Naive thymus-derived CD8-positive, alpha-beta T cell (primary cell): ENCODE data around the gene ARHGAP33. TPM values are rescaled to one million over a fixed set of nuclear protein-coding genes. Genes with fewer than 3 reads are reported as not detected.

Source experiments
- ATAC-seq, 2 donors: fragments of 150-1000 bp; cut with Tn5 transposase in 1 of 2; sonication (Bioruptor Pico), chemical (Tn5 transposase) in 1 of 2; 1 replicate in 1 of 2; 2 replicates in 1 of 2; pipeline ENCODE4 v1.10.0; 2021; ENCODE audit warnings: mild to moderate bottlenecking in 2 of 2, moderate library complexity in 2 of 2
- POLR2A ChIA-PET: fragments of 350-600 bp; sonication (Branson Sonifier 250); formaldehyde crosslinking; loops from one replicate; lab custom pipeline; 2021; ENCODE audit warnings: antibody characterized with exemption; lab: Charles Lee
- DNase-seq, 10 donors: peaks; one replicate each; pipeline versions ENCODE4 v3.0.0 to v3.0.0-alpha.2; 2020 to 2022
- H3K27ac Mint-ChIP-seq, 10 donors: one replicate each; pipeline ENCODE4 v1.8.0; 2020 to 2022; ENCODE audit warnings: mild to moderate bottlenecking in 10 of 10, mixed read lengths in 10 of 10, moderate library complexity in 4 of 10, inconsistent platforms in 1 of 10
- H3K27me3 Mint-ChIP-seq, 5 donors: one replicate each; pipeline ENCODE4 v1.8.0; 2021 to 2022; ENCODE audit warnings: mixed read lengths in 5 of 5
- H3K36me3 Mint-ChIP-seq, 3 donors: one replicate each; pipeline ENCODE4 v1.8.0; 2020 to 2022; ENCODE audit warnings: mixed read lengths in 3 of 3, mild to moderate bottlenecking in 2 of 3, inconsistent platforms in 1 of 3
- H3K4me1 Mint-ChIP-seq, 4 donors: one replicate each; pipeline ENCODE4 v1.8.0; 2021 to 2022; ENCODE audit warnings: mixed read lengths in 4 of 4
- H3K4me3 Mint-ChIP-seq, 10 donors: one replicate each; pipeline ENCODE4 v1.8.0; 2020 to 2022; ENCODE audit warnings: mild to moderate bottlenecking in 10 of 10, mixed read lengths in 10 of 10, moderate library complexity in 6 of 10, inconsistent platforms in 1 of 10
- H3K9me3 Mint-ChIP-seq, 9 donors: one replicate each; pipeline ENCODE4 v1.8.0; 2020 to 2022; ENCODE audit warnings: mixed read lengths in 9 of 9, mild to moderate bottlenecking in 3 of 9, inconsistent platforms in 1 of 9, moderate library complexity in 1 of 9
- polyA plus RNA-seq, 3 donors: library from polyadenylated mRNA; unstranded; fragments of 300-500 nt; fragmentation: Illumina TruSeq; gene quantifications; one replicate each; pipeline ENCODE4 v1.2.3, GENCODE V29; 2021
- total RNA-seq, 8 experiments: library from RNA in 2 of 8; stranded (reverse) in 2 of 8; gene quantifications; one replicate each; pipeline ENCODE4 v1.2.3 and lab custom pipeline; 2021 to 2026

Gene ARHGAP33
- total and polyA plus RNA-seq, 5 experiments from 2014 or later = 0.13 to 11.1 (median 8.7) TPM; not detected in 2

DNA sequence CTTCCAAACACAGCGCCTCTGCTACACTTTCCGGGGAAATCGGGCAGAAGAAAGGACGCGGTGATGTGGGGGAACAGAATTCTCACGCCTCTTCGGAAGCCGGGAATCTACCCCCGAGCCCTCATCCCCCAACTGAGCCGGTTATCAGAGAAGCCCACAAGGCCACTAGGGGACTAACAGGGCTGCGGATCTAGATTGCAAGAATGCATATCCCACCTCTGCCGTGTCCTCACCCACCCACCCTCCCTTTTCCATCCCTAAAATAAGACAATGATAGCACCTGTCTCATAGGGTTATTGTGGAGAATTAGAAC is 34.2 kb upstream of the ARHGAP33 start:
- DNase-seq (no peak), ATAC-seq (no peak)
- POLR2A ChIA-PET = interaction anchor here (0.8 to 2.6 kb wide), 13 partner anchors 9 to 96 kb away, joined by 3 to 26 read pairs (median 4); partner anchors contain the start of genes COX6B1, HSPB6 and KMT2B
- Mint-ChIP-seq H3K4me1 (peaks cover 31 to 71% (median 62%) of the 10 kb centered on the region in 4 donors), H3K4me3 (peak overlapping the region; percentile 91 to 99 (median 96)), H3K36me3 (peaks cover 4 to 19% (median 5%) of the 10 kb centered on the region in 3 donors), H3K27ac (peak overlapping the region; percentile 92 to 99 (median 98)), H3K9me3 (no peaks in the 10 kb centered on the region), H3K27me3 (no peaks in the 10 kb centered on the region)

GRCh38 chr19:35742121-35742724 is 33.1 kb upstream of the ARHGAP33 start, which contains the start of gene IGFLR1:
Gene IGFLR1, minus strand, starts transcription at chr19:35742452. Its CDS starts 1,272 bp downstream, at chr19:35741180.
- peaks cover 31 to 73% (median 59%) of the 10 kb centered on the region in 4 donors for H3K4me1 Mint-ChIP-seq
- POLR2A ChIA-PET = interaction anchor here (0.5 to 5.2 kb wide), 8 partner anchors 10 to 195 kb away, joined by 3 to 36 read pairs (median 6); partner anchors contain the start of genes HSPB6 and KMT2B
- ATAC-seq = no peak

DNA sequence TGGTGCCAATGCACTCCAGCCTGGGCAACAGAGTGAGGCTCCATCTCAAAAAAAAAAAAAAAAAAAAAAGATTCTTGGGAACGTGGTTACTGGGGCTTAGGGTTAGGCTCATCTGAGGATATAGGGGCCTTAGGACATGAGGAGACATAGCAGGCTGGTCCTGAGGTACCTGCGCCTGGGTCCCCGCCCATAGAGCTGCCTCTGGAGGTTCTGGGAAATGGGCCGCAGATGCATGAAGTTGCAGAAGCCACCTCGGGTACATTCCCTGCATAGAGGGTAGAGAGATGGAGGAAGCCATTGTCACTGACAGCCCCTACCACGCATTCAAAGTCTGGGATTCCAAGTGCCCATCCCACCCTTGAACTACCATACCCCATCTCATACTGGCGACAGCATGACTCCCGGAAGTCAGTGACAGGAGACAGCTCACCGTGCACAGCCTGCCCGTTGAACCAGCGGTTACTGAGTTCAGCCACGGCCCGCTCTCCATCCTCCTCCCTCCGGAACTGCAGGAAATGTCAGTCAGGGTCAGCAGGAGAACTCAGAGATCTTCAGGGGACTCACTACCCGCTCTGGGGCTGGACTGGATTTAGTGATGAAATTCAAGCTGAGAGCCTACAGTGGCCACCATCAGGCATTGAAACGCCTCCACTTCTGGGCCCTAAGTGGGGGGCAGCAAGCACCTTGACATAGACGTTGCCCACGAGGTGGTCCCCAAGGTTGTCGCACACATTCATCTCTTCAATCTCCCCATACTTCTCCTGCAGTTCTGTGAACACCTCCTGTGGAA is 31.5 kb upstream of the ARHGAP33 start:
- H3K27ac Mint-ChIP-seq = peak overlapping the region; percentile 98 to 100 (median 99)
- peaks cover 33 to 79% (median 64%) of the 10 kb centered on the region in 4 donors for H3K4me1 Mint-ChIP-seq
- no peak for DNase-seq
- H3K4me3 Mint-ChIP-seq = peak overlapping the region; percentile 91 to 99 (median 97)
- ATAC-seq = no peak
- peaks cover 4 to 6% (median 5%) of the 10 kb centered on the region in 3 donors for H3K36me3 Mint-ChIP-seq
- POLR2A ChIA-PET = interaction anchor here (0.6 to 5.2 kb wide), 12 partner anchors 12 to 209 kb away, joined by 3 to 36 read pairs (median 6); partner anchors contain the start of genes ETV2, HSPB6 and KMT2B
- H3K9me3 Mint-ChIP-seq = no peaks in the 10 kb centered on the region
- no peaks in the 10 kb centered on the region for H3K27me3 Mint-ChIP-seq

More at GRCh38 chr19:35742121-35742724, 33.1 kb upstream of the ARHGAP33 start, which contains the start of gene IGFLR1:
- no peaks in the 10 kb centered on the region for H3K27me3 Mint-ChIP-seq
- no peaks in the 10 kb centered on the region for H3K9me3 Mint-ChIP-seq
- DNase-seq = peak in 9 of 10 donors; percentile 60 to 83 (median 69)
- H3K4me3 Mint-ChIP-seq = peak within 1 kb of the TSS; percentile 91 to 99 (median 93)
- H3K27ac Mint-ChIP-seq = peak within 1 kb of the TSS; percentile 97 to 100 (median 99)
- H3K36me3 Mint-ChIP-seq = peaks cover 4 to 14% (median 5%) of the 10 kb centered on the region in 3 donors

GRCh38 chr19:35744430-35745327 is 30.7 kb upstream of the ARHGAP33 start:
- Mint-ChIP-seq H3K27ac (peak overlapping the region; percentile 97 to 100 (median 99)), H3K9me3 (no peaks in the 10 kb centered on the region), H3K4me1 (peaks cover 34 to 81% (median 65%) of the 10 kb centered on the region in 4 donors), H3K36me3 (peaks cover 4 to 5% (median 5%) of the 10 kb centered on the region in 3 donors), H3K4me3 (peak overlapping the region; percentile 91 to 99 (median 97)), H3K27me3 (no peaks in the 10 kb centered on the region)
- ATAC-seq (peak; percentile 52 to 64), DNase-seq (peak; percentile 83 to 97 (median 94))
- POLR2A ChIA-PET = interaction anchor here (0.6 to 5.2 kb wide), 20 partner anchors 11 to 370 kb away, joined by 3 to 36 read pairs (median 5); partner anchors contain the start of genes COX6B1, ETV2, HSPB6 and KMT2B

- peak; percentile 89 to 99 (median 98) for DNase-seq
- ATAC-seq = peak; percentile 48 to 56
- peaks cover 4 to 5% (median 5%) of the 10 kb centered on the region in 3 donors for H3K36me3 Mint-ChIP-seq
- POLR2A ChIA-PET = interaction anchor here (0.6 to 5.2 kb wide), 17 partner anchors 10 to 369 kb away, joined by 3 to 36 read pairs (median 5); partner anchors contain the start of genes COX6B1, ETV2, HSPB6 and NFKBID
- no peaks in the 10 kb centered on the region for H3K27me3 Mint-ChIP-seq
- H3K9me3 Mint-ChIP-seq = no peaks in the 10 kb centered on the region
- H3K27ac Mint-ChIP-seq = peak within 1 kb of the TSS; percentile 97 to 100 (median 99)
- peaks cover 34 to 80% (median 65%) of the 10 kb centered on the region in 4 donors for H3K4me1 Mint-ChIP-seq
- H3K4me3 Mint-ChIP-seq = peak within 1 kb of the TSS; percentile 91 to 99 (median 97)
Measured at GRCh38 chr19:35745328-35746086, 29.9 kb upstream of the ARHGAP33 start, which contains the start of the genes PSENEN and U2AF1L4. Gene PSENEN, plus strand, starts transcription at chr19:35745651. Its CDS starts 280 bp downstream, at chr19:35745931. Gene U2AF1L4, minus strand, starts transcription at chr19:35745418. Its CDS starts 27 bp downstream, at chr19:35745391.

- ATAC-seq = no peak
- POLR2A ChIA-PET = interaction anchor here (0.9 to 5.2 kb wide), 8 partner anchors 10 to 185 kb away, joined by 3 to 36 read pairs (median 7); partner anchors contain the start of genes COX6B1, HSPB6 and NFKBID
- Mint-ChIP-seq H3K4me3 (peak overlapping the region; percentile 91 to 99 (median 97)), H3K9me3 (no peaks in the 10 kb centered on the region), H3K4me1 (peaks cover 30 to 76% (median 62%) of the 10 kb centered on the region in 4 donors), H3K27ac (peak overlapping the region; percentile 66 to 100 (median 99)), H3K27me3 (no peaks in the 10 kb centered on the region), H3K36me3 (peaks cover 4 to 5% (median 5%) of the 10 kb centered on the region in 3 donors)
- no peak for DNase-seq
Measured at GRCh38 chr19:35746087-35746462, 29.3 kb upstream of the ARHGAP33 start.

DNA sequence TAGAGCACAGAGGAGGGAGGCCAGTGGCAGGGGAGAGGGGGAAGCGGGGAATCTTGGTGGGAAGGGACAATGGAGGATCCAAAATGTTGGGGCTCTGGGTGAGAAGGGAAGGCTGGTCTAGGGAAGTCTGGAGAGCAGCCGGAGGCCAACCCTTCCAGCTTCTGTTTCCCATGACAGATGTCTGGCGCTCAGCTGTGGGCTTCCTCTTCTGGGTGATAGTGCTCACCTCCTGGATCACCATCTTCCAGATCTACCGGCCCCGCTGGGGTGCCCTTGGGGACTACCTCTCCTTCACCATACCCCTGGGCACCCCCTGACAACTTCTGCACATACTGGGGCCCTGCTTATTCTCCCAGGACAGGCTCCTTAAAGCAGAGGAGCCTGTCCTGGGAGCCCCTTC is 28.8 kb upstream of the ARHGAP33 start:
- no peaks in the 10 kb centered on the region for H3K27me3 Mint-ChIP-seq
- H3K4me3 Mint-ChIP-seq = peak overlapping the region; percentile 91 to 99 (median 97)
- peak overlapping the region in 8 of 10 donors; percentile 66 to 100 (median 99) for H3K27ac Mint-ChIP-seq
- DNase-seq (no peak), ATAC-seq (no peak)
- H3K9me3 Mint-ChIP-seq = no peaks in the 10 kb centered on the region
- peaks cover 30 to 73% (median 62%) of the 10 kb centered on the region in 4 donors for H3K4me1 Mint-ChIP-seq
- POLR2A ChIA-PET = interaction anchor here (5.2 kb wide), 1 partner anchor 9 kb away, joined by 36 read pairs; the partner anchor contains the start of gene HSPB6
- H3K36me3 Mint-ChIP-seq = peaks cover 5 to 6% (median 5%) of the 10 kb centered on the region in 3 donors

- ATAC-seq (peak; percentile 74 to 75), DNase-seq (peak; percentile 92 to 99 (median 98))
- Mint-ChIP-seq H3K9me3 (no peaks in the 10 kb centered on the region), H3K36me3 (peaks cover 0 to 4% (median 2%) of the 10 kb centered on the region in 3 donors), H3K27ac (peak within 1 kb of the TSS; percentile 89 to 98 (median 96)), H3K4me1 (peaks cover 23 to 55% (median 49%) of the 10 kb centered on the region in 4 donors), H3K27me3 (no peaks in the 10 kb centered on the region), H3K4me3 (peak within 1 kb of the TSS; percentile 96 to 99 (median 98))
- POLR2A ChIA-PET = interaction anchor here (0.5 to 1.8 kb wide), 16 partner anchors 8 to 380 kb away, joined by 3 to 15 read pairs (median 4); partner anchors contain the start of genes COX6B1, HSPB6, KMT2B and NFKBID
Measured at GRCh38 chr19:35748106-35749020, 27.0 kb upstream of the ARHGAP33 start, which contains the start of gene LIN37. Gene LIN37, plus strand, starts transcription at chr19:35748576. Its CDS starts 149 bp downstream, at chr19:35748725.

DNA sequence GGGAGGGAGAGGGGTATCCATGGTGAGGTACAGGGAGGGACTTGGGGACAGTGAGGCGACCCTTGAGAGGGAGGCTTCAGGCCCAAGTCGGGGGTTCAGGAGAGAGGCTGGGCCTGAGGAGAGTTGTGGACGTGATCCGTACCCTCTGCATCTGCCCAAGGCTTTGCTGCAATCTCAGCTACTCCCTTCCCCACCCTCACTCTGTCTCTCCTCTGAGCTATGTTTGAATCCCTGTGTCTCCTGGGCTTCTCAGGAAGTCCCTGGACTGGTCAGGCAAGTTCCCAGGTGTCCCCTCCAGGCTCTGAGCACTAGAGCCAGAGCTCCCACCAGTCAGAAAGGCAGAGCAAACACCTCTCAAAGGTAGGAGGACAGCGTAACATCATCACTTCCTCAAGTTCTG is 25.2 kb upstream of the ARHGAP33 start:
- Mint-ChIP-seq H3K4me3 (peak overlapping the region in 8 of 10 donors; percentile 23 to 69 (median 44)), H3K9me3 (no peaks in the 10 kb centered on the region), H3K36me3 (peaks cover 0 to 17% (median 7%) of the 10 kb centered on the region in 3 donors), H3K4me1 (peaks cover 22 to 43% (median 40%) of the 10 kb centered on the region in 4 donors), H3K27me3 (peaks cover 0 to 6% (median 1%) of the 10 kb centered on the region in 5 donors), H3K27ac (no peak overlapping the region)
- DNase-seq = no peak
- POLR2A ChIA-PET = interaction anchor here (0.7 kb wide), 2 partner anchors 7 to 178 kb away, joined by 3 read pairs; no protein-coding TSS in a partner anchor
- ATAC-seq = no peak
